Keratinocyte (primary cell): ENCODE measurements around the gene ARHGAP15. TPM values are rescaled to one million over a fixed set of nuclear protein-coding genes. Genes with fewer than 3 reads are reported as not detected.

Experiments used
- DNase-seq: peaks from one replicate; pipeline ENCODE4 v3.0.0-alpha.2; 2011; ENCODE audit warnings: low read depth, missing footprints, low spot score
- FAIRE-seq: peaks from 2 replicates; lab custom pipeline; 2011; peaks lifted over from hg19 to GRCh38; lab: Jason Lieb, UNC
- H2AFZ ChIP-seq: 2 replicates; pipeline ENCODE4 v1.6.0; 2012; ENCODE audit warnings: low read length, control low read depth, inconsistent platforms; ENCODE audit not compliant: control insufficient read depth
- H3K27ac ChIP-seq: 2 replicates; pipeline ENCODE4 v1.5.1; 2011; ENCODE audit warnings: low read length; ENCODE audit not compliant: control insufficient read depth, insufficient read depth
- H3K27me3 ChIP-seq: 3 replicates; pipeline ENCODE4 v1.6.0; 2011; ENCODE audit warnings: low read length; ENCODE audit not compliant: control insufficient read depth, insufficient read depth; ENCODE audit errors: extremely low read depth
- H3K36me3 ChIP-seq, 2 experiments: 2 replicates in 1 of 2; 3 replicates in 1 of 2; pipeline ENCODE4 v1.5.1; 2011; ENCODE audit warnings: low read length in 2 of 2, mild to moderate bottlenecking in 1 of 2; ENCODE audit not compliant: control insufficient read depth in 2 of 2, insufficient read depth in 2 of 2; ENCODE audit errors: extremely low read depth in 1 of 2
- H3K4me1 ChIP-seq: 3 replicates; pipeline ENCODE4 v1.5.1; 2011; ENCODE audit warnings: low read length; ENCODE audit not compliant: control insufficient read depth, insufficient read depth; ENCODE audit errors: extremely low read depth
- H3K4me2 ChIP-seq: 3 replicates; pipeline ENCODE4 v1.6.0; 2011; ENCODE audit warnings: low read depth, low read length; ENCODE audit not compliant: control insufficient read depth, insufficient read depth; ENCODE audit errors: extremely low read depth
- H3K4me3 ChIP-seq, 3 experiments: fragments of 200-600 bp in 1 of 3; sonication (generic) in 1 of 3; 2 replicates in 2 of 3; 3 replicates in 1 of 3; pipeline ENCODE4 v1.5.1; 2011 to 2016; ENCODE audit warnings: low read length in 3 of 3, mild to moderate bottlenecking in 3 of 3, control low read depth in 2 of 3, inconsistent platforms in 1 of 3, low read depth in 1 of 3, mixed read lengths in 1 of 3, mixed run types in 1 of 3, moderate library complexity in 1 of 3; ENCODE audit not compliant: control insufficient read depth in 2 of 3, insufficient read depth in 2 of 3; ENCODE audit errors: extremely low read depth in 1 of 3
- H3K79me2 ChIP-seq: 2 replicates; pipeline ENCODE4 v1.6.0; 2012; ENCODE audit warnings: low read length; ENCODE audit not compliant: control insufficient read depth, insufficient read depth
- H3K9ac ChIP-seq: 3 replicates; pipeline ENCODE4 v1.6.0; 2011; ENCODE audit warnings: low read length; ENCODE audit not compliant: control insufficient read depth, insufficient read depth; ENCODE audit errors: extremely low read depth
- H3K9me1 ChIP-seq: 3 replicates; pipeline ENCODE4 v1.6.0; 2011; ENCODE audit warnings: low read length; ENCODE audit not compliant: control insufficient read depth, insufficient read depth; ENCODE audit errors: extremely low read depth
- H3K9me3 ChIP-seq: 2 replicates; pipeline ENCODE4 v1.5.1; 2012; ENCODE audit warnings: low read depth, low read length; ENCODE audit not compliant: control insufficient read depth
- H4K20me1 ChIP-seq: 3 replicates; pipeline ENCODE4 v1.6.0; 2011; ENCODE audit warnings: low read length; ENCODE audit not compliant: control insufficient read depth, insufficient read depth; ENCODE audit errors: extremely low read depth
- EZH2 ChIP-seq: IDR thresholded peaks from one replicate; pipeline ENCODE4 v1.6.1; 2012; ENCODE audit warnings: inconsistent platforms, mild to moderate bottlenecking, low read length, moderate library complexity
- dilution Hi-C: fragments of 300-500 bp; cut with MboI; formaldehyde crosslinking; loops from one replicate; pipeline ENCODE4 v1.7.0; 2020; ENCODE audit warnings: low sequenced_read_pairs; ENCODE audit not compliant: extremely low pct_ligation_motif_present
- polyA plus RNA-seq, 5 experiments: library from polyadenylated mRNA; depleted of rRNA in 3 of 5; stranded (reverse) in 3 of 5; stranded (forward) in 1 of 5; unstranded in 1 of 5; fragments of >200 nt; gene quantifications; 1 replicate in 1 of 5; 2 replicates in 3 of 5; 3 replicates in 1 of 5; pipeline versions ENCODE4 v1.2.1 to v1.2.3, GENCODE V29; 2011 to 2012; ENCODE audit warnings: missing spikeins in 2 of 5, low read depth in 1 of 5, low replicate concordance in 1 of 5
- TF ChIP-seq, protein P1 (sequence below), 3 experiments: IDR thresholded peaks in 1 of 3; conservative IDR thresholded peaks in 1 of 3; optimal IDR thresholded peaks in 1 of 3; 2 replicates in 2 of 3; 3 replicates in 1 of 3; pipeline versions ENCODE3 to v1.5.1; 2011; ENCODE audit warnings: low read length in 3 of 3, mild to moderate bottlenecking in 3 of 3, moderate library complexity in 2 of 3, control low read depth in 1 of 3, inconsistent platforms in 1 of 3; ENCODE audit not compliant: insufficient read depth in 2 of 3; ENCODE audit errors: extremely low read depth in 1 of 3

ARHGAP15 gene
- polyA plus RNA-seq, 1 donor (not counting 4 experiments of a cell fraction or from before 2014, with no cell fraction given) = not detected

DNA sequence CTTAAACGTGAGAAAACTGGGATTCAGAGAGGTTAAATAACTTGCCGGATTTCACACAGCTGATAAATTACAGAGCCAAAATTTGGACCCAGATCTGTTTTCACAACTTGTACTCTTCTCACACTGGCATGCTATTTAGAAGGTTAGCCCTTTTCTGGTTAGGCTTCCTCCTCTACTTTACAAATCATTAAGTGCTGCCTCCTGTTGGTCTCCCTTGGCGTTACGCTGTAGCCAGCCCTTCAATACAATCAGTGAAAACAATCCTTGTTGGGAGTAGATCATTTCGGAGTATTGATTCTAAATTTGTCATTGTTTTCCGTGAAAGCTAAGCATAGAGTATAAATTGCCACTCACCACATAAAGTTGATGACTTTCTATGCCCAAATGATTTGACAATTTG is 153.5 kb downstream of the ARHGAP15 start:
- no peaks in the 10 kb centered on the region for H3K4me1 ChIP-seq
- dilution Hi-C loops = no loop called here
- H4K20me1 ChIP-seq = no peaks in the 10 kb centered on the region
- no peak overlapping the region for H2AFZ ChIP-seq
- TF ChIP-seq EZH2 = no peak
- TF ChIP-seq, protein P1, sequence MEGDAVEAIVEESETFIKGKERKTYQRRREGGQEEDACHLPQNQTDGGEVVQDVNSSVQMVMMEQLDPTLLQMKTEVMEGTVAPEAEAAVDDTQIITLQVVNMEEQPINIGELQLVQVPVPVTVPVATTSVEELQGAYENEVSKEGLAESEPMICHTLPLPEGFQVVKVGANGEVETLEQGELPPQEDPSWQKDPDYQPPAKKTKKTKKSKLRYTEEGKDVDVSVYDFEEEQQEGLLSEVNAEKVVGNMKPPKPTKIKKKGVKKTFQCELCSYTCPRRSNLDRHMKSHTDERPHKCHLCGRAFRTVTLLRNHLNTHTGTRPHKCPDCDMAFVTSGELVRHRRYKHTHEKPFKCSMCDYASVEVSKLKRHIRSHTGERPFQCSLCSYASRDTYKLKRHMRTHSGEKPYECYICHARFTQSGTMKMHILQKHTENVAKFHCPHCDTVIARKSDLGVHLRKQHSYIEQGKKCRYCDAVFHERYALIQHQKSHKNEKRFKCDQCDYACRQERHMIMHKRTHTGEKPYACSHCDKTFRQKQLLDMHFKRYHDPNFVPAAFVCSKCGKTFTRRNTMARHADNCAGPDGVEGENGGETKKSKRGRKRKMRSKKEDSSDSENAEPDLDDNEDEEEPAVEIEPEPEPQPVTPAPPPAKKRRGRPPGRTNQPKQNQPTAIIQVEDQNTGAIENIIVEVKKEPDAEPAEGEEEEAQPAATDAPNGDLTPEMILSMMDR (optimal IDR thresholded peaks at IDR 0.05 in 1 of 3, IDR thresholded peaks at IDR 0.05 in 1 of 3, conservative IDR thresholded peaks at IDR 0.05 in 1 of 3; ENCODE audit: extremely low read depth in 1 of 3, insufficient read depth in 2 of 3, low read length in 3 of 3) = peak in 2 of 3 experiments; percentile 19 to 38
- H3K27me3 ChIP-seq = no peaks in the 10 kb centered on the region
- H3K4me2 ChIP-seq = no peak overlapping the region
- DNase-seq (no peak), FAIRE-seq (no peak)
- no peaks in the 10 kb centered on the region for H3K9me3 ChIP-seq
- no peak overlapping the region for H3K27ac ChIP-seq
- no peak overlapping the region for H3K9ac ChIP-seq
- no peaks in the 10 kb centered on the region for H3K36me3 ChIP-seq
- no peak overlapping the region for H3K4me3 ChIP-seq
- no peaks in the 10 kb centered on the region for H3K9me1 ChIP-seq
- no peaks in the 10 kb centered on the region for H3K79me2 ChIP-seq

DNA sequence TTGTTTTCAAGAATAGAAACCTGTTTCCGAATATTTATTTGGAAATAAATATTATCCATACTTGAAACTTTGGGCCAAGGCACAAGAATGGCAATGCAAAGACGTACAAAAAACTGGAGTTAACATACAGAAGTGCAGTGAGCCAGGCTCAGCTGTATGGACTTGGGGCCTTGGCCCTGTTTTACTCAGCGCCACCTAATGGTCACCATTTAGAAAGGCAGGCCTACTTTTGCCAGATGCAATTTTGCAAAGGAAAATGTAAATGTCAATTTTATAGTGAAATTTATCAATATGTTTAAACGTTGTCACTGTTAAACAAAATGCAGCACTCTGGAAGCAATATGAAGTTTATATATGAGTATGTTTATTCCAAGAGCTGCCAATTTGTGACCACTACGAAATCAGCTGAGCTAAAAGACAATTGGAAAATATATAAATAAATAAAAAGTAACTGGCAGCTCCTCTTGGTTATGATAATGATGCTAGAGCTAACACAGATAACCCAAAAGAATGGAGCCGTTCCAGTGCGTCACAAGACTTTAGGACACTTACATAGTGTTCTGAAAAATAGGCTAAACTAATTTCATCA is 155.0 kb downstream of the ARHGAP15 start:
- Histone ChIP-seq H3K4me1 (no peaks in the 10 kb centered on the region), H3K9me3 (no peaks in the 10 kb centered on the region), H3K9me1 (no peaks in the 10 kb centered on the region), H4K20me1 (no peaks in the 10 kb centered on the region), H3K4me2 (no peak overlapping the region), H3K36me3 (no peaks in the 10 kb centered on the region), H2AFZ (no peak overlapping the region), H3K27ac (no peak overlapping the region), H3K4me3 (no peak overlapping the region), H3K79me2 (no peaks in the 10 kb centered on the region), H3K27me3 (no peaks in the 10 kb centered on the region), H3K9ac (no peak overlapping the region)
- dilution Hi-C loops = no loop called here
- no peak for DNase-seq
- TF ChIP-seq, protein P1 (optimal IDR thresholded peaks at IDR 0.05 in 1 of 3, IDR thresholded peaks at IDR 0.05 in 1 of 3, conservative IDR thresholded peaks at IDR 0.05 in 1 of 3; ENCODE audit: extremely low read depth in 1 of 3, insufficient read depth in 2 of 3, low read length in 3 of 3) = peak; percentile 67 to 79 (median 71)
- TF ChIP-seq EZH2 = no peak
- FAIRE-seq = no peak
